Stimulated activated CD8-positive, alpha-beta memory T cell treated with anti-CD3 and anti-CD28 coated beads, Interleukin-12 subunit alpha, Interleukin-12 subunit beta, amount 100 ng/mL, for 4 hours (primary cell): ENCODE results near the gene RMI2.

ENCODE experiments used
- DNase-seq: peaks from one replicate; pipeline ENCODE4 v3.0.0-alpha.2; 2020; ENCODE audit warnings: low read depth

RMI2 gene

GRCh38 chr16:11328172-11329070, 16.8 kb upstream of the RMI2 start:
- DNase-seq: peak; percentile 17

- DNase-seq: no peak
Measured at GRCh38 chr16:11329071-11329491, 16.2 kb upstream of the RMI2 start.

GRCh38 chr16:11329891-11330290, 15.4 kb upstream of the RMI2 start:
- DNase-seq: no peak

GRCh38 chr16:11330526-11331237, 14.6 kb upstream of the RMI2 start:
- DNase-seq: no peak

GRCh38 chr16:11331967-11332366, 13.3 kb upstream of the RMI2 start:
- no peak for DNase-seq

- no peak for DNase-seq
Measured at GRCh38 chr16:11333010-11333409, 12.2 kb upstream of the RMI2 start.

- no peak for DNase-seq
Measured at GRCh38 chr16:11333702-11334101, 11.6 kb upstream of the RMI2 start.

- DNase-seq: no peak
Measured at GRCh38 chr16:11334831-11335404, 10.3 kb upstream of the RMI2 start.

- DNase-seq: no peak
Measured at GRCh38 chr16:11339075-11339474, 6.2 kb upstream of the RMI2 start.

GRCh38 chr16:11340710-11341109, 4.5 kb upstream of the RMI2 start:
- DNase-seq: no peak

GRCh38 chr16:11341371-11341770, 3.9 kb upstream of the RMI2 start:
- DNase-seq: no peak

GRCh38 chr16:11342021-11342855, 3.0 kb upstream of the RMI2 start:
- DNase-seq: no peak

- DNase-seq: no peak
Measured at GRCh38 chr16:11346700-11347319, 1.6 kb downstream of the RMI2 start.

- no peak for DNase-seq
Measured at GRCh38 chr16:11347831-11348230, 2.6 kb downstream of the RMI2 start.

GRCh38 chr16:11348737-11349598, 3.7 kb downstream of the RMI2 start:
- no peak for DNase-seq

- DNase-seq: no peak
Measured at GRCh38 chr16:11349599-11350276, 4.5 kb downstream of the RMI2 start.

GRCh38 chr16:11350519-11350918, 5.3 kb downstream of the RMI2 start:
- DNase-seq: no peak

GRCh38 chr16:11350921-11351335, 5.7 kb downstream of the RMI2 start:
- no peak for DNase-seq

- no peak for DNase-seq
Measured at GRCh38 chr16:11353158-11353557, 7.9 kb downstream of the RMI2 start.

GRCh38 chr16:11354407-11354732, 9.1 kb downstream of the RMI2 start:
- no peak for DNase-seq
